ENCODE data around the gene SEC11A.

DNA sequence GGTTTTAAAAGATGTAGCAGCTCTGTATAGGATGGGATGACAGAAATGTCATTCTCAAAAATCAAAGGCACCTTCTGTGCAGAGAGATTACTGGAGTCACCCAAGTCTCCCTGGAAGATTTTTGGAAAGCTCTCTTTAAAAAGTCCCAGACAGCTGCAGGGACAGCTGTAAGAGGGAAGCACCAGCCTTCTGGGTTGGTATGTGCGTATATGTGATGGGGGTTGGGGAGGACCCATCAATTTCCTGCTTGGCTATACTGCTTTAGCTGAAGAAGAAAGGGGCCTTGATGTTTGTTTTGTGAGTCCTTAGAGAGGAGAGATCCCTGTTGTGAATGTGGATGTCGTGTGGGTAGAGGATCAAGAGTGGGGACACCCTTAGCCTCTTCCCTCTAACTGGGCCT lies 5.4 kb upstream of the SEC11A start:
- TF ChIP-seq, protein P1, sequence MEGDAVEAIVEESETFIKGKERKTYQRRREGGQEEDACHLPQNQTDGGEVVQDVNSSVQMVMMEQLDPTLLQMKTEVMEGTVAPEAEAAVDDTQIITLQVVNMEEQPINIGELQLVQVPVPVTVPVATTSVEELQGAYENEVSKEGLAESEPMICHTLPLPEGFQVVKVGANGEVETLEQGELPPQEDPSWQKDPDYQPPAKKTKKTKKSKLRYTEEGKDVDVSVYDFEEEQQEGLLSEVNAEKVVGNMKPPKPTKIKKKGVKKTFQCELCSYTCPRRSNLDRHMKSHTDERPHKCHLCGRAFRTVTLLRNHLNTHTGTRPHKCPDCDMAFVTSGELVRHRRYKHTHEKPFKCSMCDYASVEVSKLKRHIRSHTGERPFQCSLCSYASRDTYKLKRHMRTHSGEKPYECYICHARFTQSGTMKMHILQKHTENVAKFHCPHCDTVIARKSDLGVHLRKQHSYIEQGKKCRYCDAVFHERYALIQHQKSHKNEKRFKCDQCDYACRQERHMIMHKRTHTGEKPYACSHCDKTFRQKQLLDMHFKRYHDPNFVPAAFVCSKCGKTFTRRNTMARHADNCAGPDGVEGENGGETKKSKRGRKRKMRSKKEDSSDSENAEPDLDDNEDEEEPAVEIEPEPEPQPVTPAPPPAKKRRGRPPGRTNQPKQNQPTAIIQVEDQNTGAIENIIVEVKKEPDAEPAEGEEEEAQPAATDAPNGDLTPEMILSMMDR (IDR thresholded peaks at IDR 0.05), result no peak
- TF ChIP-seq POLR2A (IDR thresholded peaks at IDR 0.05), result no peak

Measured in lower leg skin (tissue), 3 donors.